ENCODE measurements around the gene TENT5C. TPM values are rescaled to one million over a fixed set of nuclear protein-coding genes. Genes with fewer than 3 reads are reported as not detected.

TENT5C gene
- total and polyA plus RNA-seq, 10 of the 15 experiments (the other 5 are each of a cell fraction or from before 2014, with no cell fraction given) = 0.19 to 2.4 (median 0.78) TPM

DNA sequence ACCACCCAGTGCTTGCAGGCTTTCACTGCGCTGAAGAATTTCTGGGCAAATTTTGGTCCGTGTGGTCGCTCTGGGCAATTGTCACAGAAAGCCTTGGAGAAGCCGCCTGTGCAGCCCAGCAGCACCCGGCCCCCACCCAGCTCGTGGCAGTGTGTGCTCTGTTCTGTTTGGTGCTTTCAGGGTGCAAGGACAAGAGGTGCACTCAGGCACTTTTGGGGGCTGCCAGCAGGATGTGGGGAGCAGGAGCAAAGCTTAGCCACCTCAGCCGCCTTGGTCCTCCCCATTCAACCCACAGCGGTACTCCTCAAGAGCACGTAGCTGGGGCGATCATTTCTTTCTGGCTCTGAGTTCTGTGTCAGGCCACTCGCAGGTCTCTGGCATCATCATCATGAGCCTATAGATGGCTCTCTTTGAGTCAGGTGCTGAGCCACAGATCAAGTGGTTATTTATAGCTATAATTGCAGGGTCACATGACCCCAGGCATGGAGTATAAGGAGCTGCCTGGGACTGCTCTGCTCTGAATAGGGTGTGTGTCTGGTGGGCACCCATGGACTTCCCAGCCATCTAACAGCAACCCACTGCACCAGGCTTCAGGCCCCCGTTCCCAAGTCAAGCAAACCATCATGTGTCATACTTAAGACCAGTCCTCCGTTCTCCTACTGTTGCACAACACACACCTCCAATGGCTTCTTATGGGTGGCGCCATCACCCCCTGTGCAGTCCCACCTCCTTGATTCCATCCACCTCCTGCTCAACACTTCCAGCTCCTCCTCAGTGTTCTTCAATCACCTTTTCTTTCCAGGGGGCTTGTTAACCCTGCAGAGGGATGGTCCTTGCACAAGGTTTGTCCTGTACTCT is 18.1 kb upstream of the TENT5C start (continued):
- TF ChIP-seq, protein P1, sequence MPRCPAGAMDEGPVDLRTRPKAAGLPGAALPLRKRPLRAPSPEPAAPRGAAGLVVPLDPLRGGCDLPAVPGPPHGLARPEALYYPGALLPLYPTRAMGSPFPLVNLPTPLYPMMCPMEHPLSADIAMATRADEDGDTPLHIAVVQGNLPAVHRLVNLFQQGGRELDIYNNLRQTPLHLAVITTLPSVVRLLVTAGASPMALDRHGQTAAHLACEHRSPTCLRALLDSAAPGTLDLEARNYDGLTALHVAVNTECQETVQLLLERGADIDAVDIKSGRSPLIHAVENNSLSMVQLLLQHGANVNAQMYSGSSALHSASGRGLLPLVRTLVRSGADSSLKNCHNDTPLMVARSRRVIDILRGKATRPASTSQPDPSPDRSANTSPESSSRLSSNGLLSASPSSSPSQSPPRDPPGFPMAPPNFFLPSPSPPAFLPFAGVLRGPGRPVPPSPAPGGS (IDR thresholded peaks at IDR 0.05; ENCODE audit: borderline replicate concordance, insufficient read depth, low read depth, low read length, poor library complexity, severe bottlenecking) = no peak
- TF ChIP-seq SMC3 (IDR thresholded peaks at IDR 0.05; ENCODE audit: borderline replicate concordance, low read length) = no peak

- Histone ChIP-seq H3K79me2 (ENCODE audit: control insufficient read depth, insufficient read depth, low read length) (no peaks in the 10 kb centered on the region), H3K4me3 (no peak overlapping the region), H2AFZ (ENCODE audit: control insufficient read depth, low read depth, low read length) (no peak overlapping the region), H4K20me1 (ENCODE audit: control insufficient read depth, insufficient read depth) (0 out of 2 replicates have a peak, but pooled peaks cover 3% of the 10 kb centered on the region), H3K4me2 (ENCODE audit: control insufficient read depth, insufficient read depth) (no peak overlapping the region), H3K36me3 (ENCODE audit: control insufficient read depth in 2 of 2, insufficient read depth in 2 of 2, low read length in 1 of 2) (no peaks in the 10 kb centered on the region), H3K9ac (ENCODE audit: control insufficient read depth, insufficient read depth, low read length) (no peak overlapping the region), H3K27ac (ENCODE audit: control insufficient read depth, insufficient read depth) (no peak overlapping the region), H3K27me3 (replicated peaks in 1 of 2; ENCODE audit: control insufficient read depth in 2 of 2, insufficient read depth in 2 of 2, low read length in 1 of 2) (peaks cover 0 to 2% of the 10 kb centered on the region in 2 experiments; a peak in 2 of 4 replicates), H3K4me1 (ENCODE audit: control insufficient read depth, insufficient read depth, low read length) (no peaks in the 10 kb centered on the region), H3K9me3 (replicated peaks; ENCODE audit: control insufficient read depth, insufficient read depth, low read length) (no peaks in the 10 kb centered on the region)
- WGBS (ENCODE audit: insufficient coverage, insufficient replicate concordance, low lambda C conversion rate, missing lambda C conversion rate) = 74% methylated on average over 2 of the region's 2 CpGs
- no peak for ATAC-seq
- no peak for FAIRE-seq
- SMC1A ChIA-PET (ENCODE audit: uncharacterized antibody, unreplicated experiment) = no interaction called here
- CTCF ChIA-PET = no interaction called here
- no TSS peak for BruUV-seq (replicated peaks)
- TF ChIP-seq CHD1 (IDR thresholded peaks at IDR 0.05; ENCODE audit: low read depth, low read length) (no peak), FOXM1 (IDR thresholded peaks at IDR 0.05; ENCODE audit: low read depth, low read length) (no peak), NR2C1 (IDR thresholded peaks at IDR 0.05) (no peak), LARP7 (IDR thresholded peaks at IDR 0.05) (no peak), STAT3 (IDR thresholded peaks at IDR 0.05; ENCODE audit: low read depth, low read length) (no peak), GATAD2B (conservative IDR thresholded peaks at IDR 0.05; ENCODE audit: low read depth) (no peak), YBX1 (IDR thresholded peaks at IDR 0.05) (no peak), NFXL1 (IDR thresholded peaks at IDR 0.05; ENCODE audit: borderline replicate concordance) (no peak), FOS (IDR thresholded peaks at IDR 0.05; ENCODE audit: borderline replicate concordance, extremely low read depth, insufficient read length) (no peak), RAD21 (IDR thresholded peaks at IDR 0.05; ENCODE audit: insufficient read depth, low read depth, low read length) (no peak), EGR1 (IDR thresholded peaks at IDR 0.05; ENCODE audit: borderline replicate concordance in 1 of 2, low read depth in 2 of 2, low read length in 2 of 2) (no peak), SMAD1 (IDR thresholded peaks at IDR 0.05; ENCODE audit: low read depth, partially characterized antibody) (no peak)
- POLR2A ChIA-PET = no interaction called here
- in situ Hi-C loops (cut with MboI) = no loop called here
- RAD21 ChIA-PET (ENCODE audit: unreplicated experiment) = no interaction called here
- no peak for DNase-seq (ENCODE audit: low read depth, low spot score)
- intact Hi-C loops (cut with micrococcal nuclease; ENCODE audit: unreplicated experiment) = no loop called here
These were observed 16.3 kb upstream of the TENT5C start for GRCh38 chr1:117589544-117589943.

All from GM12878 (cell line).